Ectodermal cell (in vitro differentiated cells): ENCODE data around the gene ZFAND3.

Experiments
- H3K27ac ChIP-seq: 2 replicates; pipeline ENCODE4 v1.7.0; 2013; ENCODE audit warnings: mild to moderate bottlenecking, low read depth, low read length; ENCODE audit not compliant: insufficient read depth, poor library complexity, severe bottlenecking
- H3K27me3 ChIP-seq: 2 replicates; pipeline ENCODE4 v1.7.0; 2013; ENCODE audit warnings: mild to moderate bottlenecking, low read length; ENCODE audit not compliant: insufficient read depth, control insufficient read depth, poor library complexity, severe bottlenecking
- H3K36me3 ChIP-seq: one replicate; pipeline ENCODE4 v1.7.0; 2013; ENCODE audit warnings: low read length; ENCODE audit not compliant: control insufficient read depth, insufficient read depth
- H3K4me1 ChIP-seq: one replicate; pipeline ENCODE4 v1.7.0; 2013; ENCODE audit warnings: low read length; ENCODE audit not compliant: control insufficient read depth, insufficient read depth
- H3K4me3 ChIP-seq: 2 replicates; pipeline ENCODE4 v1.7.0; 2013; ENCODE audit warnings: low read depth, low read length, control low read depth; ENCODE audit not compliant: insufficient read depth
- H3K9me3 ChIP-seq: 2 replicates; pipeline ENCODE4 v1.7.0; 2013; ENCODE audit warnings: mild to moderate bottlenecking, low read length, moderate library complexity; ENCODE audit not compliant: control insufficient read depth
- WGBS, 2 experiments: methylation state at CpG; one replicate each; pipeline ENCODE4 v1.1.7; 2013; ENCODE audit warnings: missing lambda C conversion rate in 2 of 2; 5-methylcytosine and 5-hydroxymethylcytosine counted together

Gene ZFAND3

GRCh38 chr6:37861452-37861851 is 41.9 kb downstream of the ZFAND3 start:
- no peak overlapping the region for H3K27ac ChIP-seq
- H3K27me3 ChIP-seq, result no peaks in the 10 kb centered on the region
- no peak overlapping the region for H3K4me3 ChIP-seq
- H3K4me1 ChIP-seq, result no peaks in the 10 kb centered on the region
- WGBS, 2 experiments, result 94 to 96% methylated on average over 2 of the region's 2 CpGs
- peaks cover 5% of the 10 kb centered on the region for H3K36me3 ChIP-seq
- no peaks in the 10 kb centered on the region for H3K9me3 ChIP-seq

DNA sequence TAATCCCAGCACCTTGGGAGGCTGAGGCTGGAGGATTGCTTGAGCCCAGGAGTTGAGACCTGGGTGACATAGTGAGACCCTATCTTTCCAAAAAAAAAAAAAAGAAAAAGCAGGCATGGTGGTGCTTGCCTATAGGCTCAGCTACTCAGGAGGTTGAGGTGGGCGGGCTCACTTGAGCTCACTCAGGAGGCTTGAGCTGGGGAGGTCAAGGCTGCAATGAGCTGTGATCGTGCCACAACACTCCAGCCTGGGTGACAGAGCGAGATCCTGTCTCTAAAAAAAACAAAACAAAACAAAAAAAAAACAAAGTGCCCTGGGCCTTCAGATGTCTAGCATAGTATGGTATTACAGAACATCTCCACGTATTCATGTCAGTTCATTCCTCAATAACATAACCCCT is 42.9 kb downstream of the ZFAND3 start:
- 86 to 89% methylated on average over 4 of the region's 4 CpGs for WGBS, 2 experiments
- Histone ChIP-seq H3K36me3 (peaks cover 5% of the 10 kb centered on the region), H3K4me1 (peaks cover 9% of the 10 kb centered on the region), H3K9me3 (no peaks in the 10 kb centered on the region), H3K4me3 (no peak overlapping the region), H3K27ac (no peak overlapping the region), H3K27me3 (no peaks in the 10 kb centered on the region)

DNA sequence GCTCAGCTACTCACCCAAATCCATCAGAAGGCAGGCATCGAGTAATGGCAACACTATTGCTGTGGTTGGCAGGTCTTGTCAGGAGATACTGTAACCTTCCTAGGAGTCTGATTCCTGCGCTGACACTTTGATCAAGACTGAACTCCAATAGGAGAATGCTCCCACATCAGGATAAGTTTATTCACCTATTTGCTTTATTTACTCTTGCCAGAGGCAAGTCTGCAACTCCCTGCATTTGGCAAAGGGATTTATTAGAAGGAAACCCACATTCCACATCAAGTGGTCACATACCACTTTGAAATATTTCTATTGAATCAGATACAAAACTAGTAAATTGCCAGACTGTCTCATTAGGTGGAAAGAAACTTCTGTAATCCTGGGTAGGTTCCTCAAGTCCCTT is 43.5 kb downstream of the ZFAND3 start:
- H3K4me3 ChIP-seq, result no peak overlapping the region
- no peak overlapping the region for H3K27ac ChIP-seq
- no peaks in the 10 kb centered on the region for H3K9me3 ChIP-seq
- WGBS, 2 experiments, result 92 to 97% methylated on average over 2 of the region's 2 CpGs
- peaks cover 5% of the 10 kb centered on the region for H3K36me3 ChIP-seq
- H3K27me3 ChIP-seq, result no peaks in the 10 kb centered on the region
- peaks cover 15% of the 10 kb centered on the region for H3K4me1 ChIP-seq

DNA sequence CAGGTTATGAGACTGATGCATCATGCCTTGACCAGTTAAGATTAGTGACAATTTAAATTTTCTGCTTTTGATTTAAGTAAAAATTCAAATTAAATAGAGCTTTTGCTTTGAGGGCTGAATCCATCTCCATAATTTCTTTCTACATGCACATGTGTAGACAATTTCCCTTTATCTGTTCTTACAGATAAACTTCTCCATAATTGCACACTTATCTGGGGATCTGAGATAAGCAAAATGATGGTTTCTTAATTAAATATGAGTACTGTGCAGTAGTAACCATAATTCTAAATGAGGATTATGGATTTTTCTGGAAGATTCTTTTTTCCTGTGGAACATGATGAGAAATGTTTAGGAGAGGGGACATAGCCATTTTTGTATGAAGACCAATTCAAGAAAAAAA is 44.7 kb downstream of the ZFAND3 start:
- H3K36me3 ChIP-seq, result peaks cover 5% of the 10 kb centered on the region
- peaks cover 15% of the 10 kb centered on the region for H3K4me1 ChIP-seq
- no peak overlapping the region for H3K27ac ChIP-seq
- H3K27me3 ChIP-seq, result no peaks in the 10 kb centered on the region
- no peak overlapping the region for H3K4me3 ChIP-seq
- H3K9me3 ChIP-seq, result no peaks in the 10 kb centered on the region

DNA sequence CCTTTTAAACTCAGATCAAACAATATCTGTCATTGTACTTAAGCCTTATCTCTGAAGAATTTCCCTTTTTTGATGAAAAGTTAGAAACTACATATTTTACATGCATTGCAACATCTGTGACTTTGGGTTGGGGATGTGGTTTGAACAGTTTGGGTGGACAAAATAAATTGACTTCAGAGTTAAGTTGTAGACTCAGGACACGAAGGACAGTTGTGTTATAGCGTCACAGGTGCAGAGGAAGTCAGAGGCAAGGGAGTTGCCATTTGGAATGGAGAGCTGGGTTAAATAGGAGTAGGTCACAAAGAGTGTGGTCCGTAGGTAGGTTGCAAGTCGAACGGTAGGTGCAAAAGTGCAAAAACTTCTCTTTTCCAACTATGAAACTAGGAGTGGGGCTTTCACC is 46.0 kb downstream of the ZFAND3 start:
- no peak overlapping the region for H3K27ac ChIP-seq
- H3K36me3 ChIP-seq, result peaks cover 5% of the 10 kb centered on the region
- no peaks in the 10 kb centered on the region for H3K9me3 ChIP-seq
- H3K4me3 ChIP-seq, result no peak overlapping the region
- H3K27me3 ChIP-seq, result no peaks in the 10 kb centered on the region
- WGBS, 2 experiments, result 93 to 96% methylated on average over 5 of the region's 5 CpGs
- peaks cover 15% of the 10 kb centered on the region for H3K4me1 ChIP-seq

DNA sequence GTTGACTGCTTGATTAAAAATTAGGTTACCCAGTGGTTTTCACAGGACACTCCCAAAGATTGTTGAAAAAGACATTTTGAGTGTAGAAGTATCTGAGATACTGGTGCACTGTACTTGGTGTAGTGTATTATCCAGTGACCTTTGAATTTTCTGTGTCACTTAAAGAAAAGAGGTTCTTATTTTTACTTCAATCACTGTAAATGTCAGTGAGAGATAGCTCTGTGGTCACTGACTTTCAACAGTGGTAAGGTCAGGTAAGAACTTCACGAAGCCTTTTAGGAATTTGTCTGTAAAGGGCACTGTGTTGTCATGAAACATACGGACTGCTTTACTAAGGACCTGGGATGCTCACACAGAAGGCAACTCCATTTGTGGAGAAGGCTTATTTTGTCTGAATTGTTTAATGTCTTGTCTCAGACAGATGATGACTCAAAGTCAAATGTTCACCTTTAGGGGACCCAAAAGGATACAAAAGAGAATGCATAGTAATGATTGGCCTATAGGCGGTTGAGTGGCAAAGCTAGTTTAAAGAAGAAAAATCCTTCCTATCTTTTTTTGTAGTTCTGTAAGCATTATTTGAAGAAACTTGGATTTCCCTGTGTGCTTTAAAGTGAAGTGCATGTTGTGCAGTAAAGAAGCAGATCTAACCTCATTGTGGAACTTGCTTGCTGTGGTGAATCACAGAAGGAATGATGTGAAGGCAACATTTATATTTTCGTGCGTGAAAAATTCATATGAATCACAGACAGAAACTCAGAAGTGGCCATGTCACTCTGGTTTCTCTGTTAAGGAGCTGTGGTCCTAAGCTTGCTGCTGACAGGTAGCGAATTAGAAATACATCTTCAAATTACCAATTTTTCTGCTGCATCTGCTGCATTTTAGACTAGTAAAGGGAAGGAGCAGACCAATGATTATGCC is 47.3 kb downstream of the ZFAND3 start:
- H3K4me3 ChIP-seq, result no peak overlapping the region
- peaks cover 15% of the 10 kb centered on the region for H3K4me1 ChIP-seq
- no peaks in the 10 kb centered on the region for H3K27me3 ChIP-seq
- H3K36me3 ChIP-seq, result peaks cover 5% of the 10 kb centered on the region
- 87 to 94% methylated on average over 6 of the region's 6 CpGs for WGBS, 2 experiments
- no peaks in the 10 kb centered on the region for H3K9me3 ChIP-seq
- H3K27ac ChIP-seq, result no peak overlapping the region

- H3K4me1 ChIP-seq, result peaks cover 15% of the 10 kb centered on the region
- 94 to 100% methylated on average over 1 of the region's 1 CpG for WGBS, 2 experiments
- H3K27me3 ChIP-seq, result no peaks in the 10 kb centered on the region
- H3K4me3 ChIP-seq, result no peak overlapping the region
- no peak overlapping the region for H3K27ac ChIP-seq
- H3K9me3 ChIP-seq, result no peaks in the 10 kb centered on the region
- H3K36me3 ChIP-seq, result peaks cover 5% of the 10 kb centered on the region
These were observed 48.4 kb downstream of the ZFAND3 start for GRCh38 chr6:37867756-37868446.

- Histone ChIP-seq H3K27me3 (no peaks in the 10 kb centered on the region), H3K4me3 (no peak overlapping the region), H3K9me3 (no peaks in the 10 kb centered on the region), H3K4me1 (peaks cover 15% of the 10 kb centered on the region), H3K36me3 (peaks cover 2% of the 10 kb centered on the region), H3K27ac (no peak overlapping the region)
- WGBS, 2 experiments, result 83% methylated on average over 3 to 4 of the region's 4 CpGs
These were observed 48.9 kb downstream of the ZFAND3 start for GRCh38 chr6:37868447-37868825.

DNA sequence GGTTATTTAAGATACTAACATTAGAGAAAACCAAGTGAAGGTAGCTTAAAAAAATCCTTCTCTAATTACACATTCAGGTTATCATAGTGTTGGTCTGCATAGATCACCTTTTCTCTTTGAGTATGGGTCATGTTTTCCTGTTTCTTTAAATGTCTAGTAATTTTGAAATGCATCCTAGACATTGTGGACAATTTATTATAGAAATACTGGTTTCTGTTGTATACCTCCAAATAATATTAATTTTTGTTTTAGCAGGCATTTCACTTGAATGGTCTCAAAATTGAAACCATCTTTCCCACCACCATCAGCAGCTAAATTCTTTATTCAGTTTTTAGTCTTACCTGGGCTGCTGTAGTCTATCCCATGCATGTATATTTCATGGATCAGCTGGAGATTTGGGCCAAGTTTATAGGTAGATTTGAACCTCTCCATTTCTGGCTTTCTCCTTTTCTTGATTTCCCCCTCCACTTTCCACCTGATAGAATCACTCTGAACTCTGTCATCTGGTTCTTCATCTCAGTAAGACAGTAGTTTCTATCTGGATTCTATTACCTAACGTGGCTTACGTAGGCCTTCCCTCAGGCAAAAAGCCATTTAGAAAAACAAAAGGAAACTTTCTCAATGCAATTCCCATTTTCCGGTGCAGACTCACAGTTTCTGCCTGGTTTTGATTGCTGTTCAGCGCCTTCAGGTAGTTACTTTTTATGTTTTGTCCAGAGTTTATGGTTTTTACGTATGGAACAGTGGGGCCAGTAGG is 52.3 kb downstream of the ZFAND3 start:
- Histone ChIP-seq H3K4me3 (no peak overlapping the region), H3K27me3 (no peaks in the 10 kb centered on the region), H3K27ac (no peak overlapping the region), H3K9me3 (no peaks in the 10 kb centered on the region), H3K4me1 (peaks cover 13% of the 10 kb centered on the region), H3K36me3 (no peaks in the 10 kb centered on the region)
- WGBS, 2 experiments, result 85 to 87% methylated on average over 5 of the region's 5 CpGs

DNA sequence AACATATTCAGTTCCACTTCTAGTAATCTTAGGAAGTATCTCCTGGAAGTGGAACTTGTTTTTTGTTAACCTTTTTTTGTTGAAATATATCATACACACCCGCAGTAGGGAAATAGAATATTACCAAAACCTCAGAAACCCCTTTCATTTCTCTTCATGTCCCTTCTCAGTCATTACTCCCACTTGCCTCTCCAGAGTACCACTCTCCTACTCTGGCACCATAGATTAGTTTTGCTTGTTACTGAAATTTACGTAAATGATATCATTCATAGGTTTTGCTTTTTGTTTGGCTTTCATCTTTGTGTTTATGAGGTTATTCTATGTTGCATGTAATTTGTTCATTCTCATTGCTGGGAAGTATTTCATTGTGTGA is 52.8 kb downstream of the ZFAND3 start:
- H3K9me3 ChIP-seq, result no peaks in the 10 kb centered on the region
- H3K4me1 ChIP-seq, result peaks cover 7% of the 10 kb centered on the region
- 100% methylated on average over 2 of the region's 2 CpGs for WGBS, 2 experiments
- H3K27me3 ChIP-seq, result no peaks in the 10 kb centered on the region
- H3K27ac ChIP-seq, result no peak overlapping the region
- H3K4me3 ChIP-seq, result no peak overlapping the region
- H3K36me3 ChIP-seq, result no peaks in the 10 kb centered on the region
